ENCODE results near the gene HEXIM1.
"Not testable (repeated sequence)": the region's sequence is repeated elsewhere in the genome, so short reads cannot be mapped to it uniquely, and the experiment has no call there.

HEXIM1 gene

GRCh38 chr17:45123076-45123770 is 25.1 kb upstream of the HEXIM1 start:
- DNase-seq (ENCODE audit: low read depth), result no peak
- TF ChIP-seq, protein P1, sequence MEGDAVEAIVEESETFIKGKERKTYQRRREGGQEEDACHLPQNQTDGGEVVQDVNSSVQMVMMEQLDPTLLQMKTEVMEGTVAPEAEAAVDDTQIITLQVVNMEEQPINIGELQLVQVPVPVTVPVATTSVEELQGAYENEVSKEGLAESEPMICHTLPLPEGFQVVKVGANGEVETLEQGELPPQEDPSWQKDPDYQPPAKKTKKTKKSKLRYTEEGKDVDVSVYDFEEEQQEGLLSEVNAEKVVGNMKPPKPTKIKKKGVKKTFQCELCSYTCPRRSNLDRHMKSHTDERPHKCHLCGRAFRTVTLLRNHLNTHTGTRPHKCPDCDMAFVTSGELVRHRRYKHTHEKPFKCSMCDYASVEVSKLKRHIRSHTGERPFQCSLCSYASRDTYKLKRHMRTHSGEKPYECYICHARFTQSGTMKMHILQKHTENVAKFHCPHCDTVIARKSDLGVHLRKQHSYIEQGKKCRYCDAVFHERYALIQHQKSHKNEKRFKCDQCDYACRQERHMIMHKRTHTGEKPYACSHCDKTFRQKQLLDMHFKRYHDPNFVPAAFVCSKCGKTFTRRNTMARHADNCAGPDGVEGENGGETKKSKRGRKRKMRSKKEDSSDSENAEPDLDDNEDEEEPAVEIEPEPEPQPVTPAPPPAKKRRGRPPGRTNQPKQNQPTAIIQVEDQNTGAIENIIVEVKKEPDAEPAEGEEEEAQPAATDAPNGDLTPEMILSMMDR (IDR thresholded peaks at IDR 0.05; ENCODE audit: control insufficient read depth, insufficient read depth, low read depth, low read length, missing control alignments), result no peak
- no peak overlapping the region for H3K4me3 ChIP-seq (ENCODE audit: control insufficient read depth, low read depth, low read length)

DNA sequence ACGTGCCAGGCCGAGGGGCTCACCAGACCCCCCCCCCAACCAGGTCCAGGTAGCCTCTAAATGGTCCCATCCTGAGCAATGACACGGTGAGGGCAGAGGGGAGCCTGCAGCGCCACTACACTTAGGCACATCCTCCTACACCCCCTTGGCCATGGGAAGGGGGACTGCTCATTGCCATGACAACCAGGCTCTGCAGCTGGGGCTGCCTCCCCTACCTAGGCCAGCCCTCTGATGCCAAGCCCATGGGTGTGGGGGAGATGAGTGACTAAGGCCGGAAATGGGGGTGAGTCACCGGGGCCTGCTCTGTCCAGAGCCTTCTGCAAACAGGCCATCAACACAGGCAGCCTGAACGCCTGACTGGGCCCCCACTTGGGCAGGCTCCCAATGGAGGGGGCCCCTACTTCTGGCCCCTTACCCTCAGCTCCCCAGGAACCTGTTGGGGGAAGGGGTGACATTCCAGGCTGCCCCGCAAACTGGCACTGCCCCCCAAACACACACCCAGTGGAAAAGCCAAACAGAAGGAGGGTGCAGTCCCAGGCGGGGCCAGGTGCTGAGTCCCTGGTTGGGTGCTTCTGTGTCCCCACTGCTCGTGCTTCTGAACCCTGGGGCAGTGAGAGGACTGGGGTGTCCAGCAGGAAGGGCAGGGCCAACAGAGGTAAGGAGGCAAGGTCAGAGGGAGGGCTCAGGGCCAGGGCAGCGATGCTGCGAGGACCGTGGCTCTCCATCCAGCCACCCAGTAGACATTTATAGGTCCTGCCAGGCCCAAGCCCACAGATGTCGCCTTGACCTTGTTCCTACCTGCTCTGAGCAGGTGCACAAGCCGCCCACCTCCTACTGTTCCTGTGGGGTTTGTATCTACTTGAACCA is 24.1 kb upstream of the HEXIM1 start:
- no peak for DNase-seq (ENCODE audit: low read depth)
- TF ChIP-seq, protein P1 (IDR thresholded peaks at IDR 0.05; ENCODE audit: control insufficient read depth, insufficient read depth, low read depth, low read length, missing control alignments), result no peak
- no peak overlapping the region for H3K4me3 ChIP-seq (ENCODE audit: control insufficient read depth, low read depth, low read length)

DNA sequence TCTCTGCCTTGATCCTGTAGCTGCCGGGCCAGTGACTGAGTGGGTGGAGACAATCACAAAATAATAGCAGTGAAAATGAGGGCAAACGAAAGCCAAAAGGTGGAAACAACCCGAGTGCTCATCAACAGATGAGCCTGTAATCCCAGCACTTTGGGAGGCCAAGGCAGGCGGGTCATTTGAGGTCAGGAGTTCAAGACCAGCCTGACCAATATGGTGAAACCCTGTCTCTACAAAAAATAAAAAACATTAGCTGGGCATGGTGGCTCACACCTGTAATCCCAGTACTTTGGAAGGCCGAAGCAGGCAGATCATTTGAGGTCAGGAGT is 23.5 kb upstream of the HEXIM1 start:
- not testable (repeated sequence) for DNase-seq (ENCODE audit: low read depth); H3K4me3 ChIP-seq (ENCODE audit: control insufficient read depth, low read depth, low read length)

GRCh38 chr17:45125509-45125908 is 22.8 kb upstream of the HEXIM1 start:
- H3K4me3 ChIP-seq (ENCODE audit: control insufficient read depth, low read depth, low read length), result no peak overlapping the region
- TF ChIP-seq, protein P1 (IDR thresholded peaks at IDR 0.05; ENCODE audit: control insufficient read depth, insufficient read depth, low read depth, low read length, missing control alignments), result no peak
- DNase-seq (ENCODE audit: low read depth), result no peak

DNA sequence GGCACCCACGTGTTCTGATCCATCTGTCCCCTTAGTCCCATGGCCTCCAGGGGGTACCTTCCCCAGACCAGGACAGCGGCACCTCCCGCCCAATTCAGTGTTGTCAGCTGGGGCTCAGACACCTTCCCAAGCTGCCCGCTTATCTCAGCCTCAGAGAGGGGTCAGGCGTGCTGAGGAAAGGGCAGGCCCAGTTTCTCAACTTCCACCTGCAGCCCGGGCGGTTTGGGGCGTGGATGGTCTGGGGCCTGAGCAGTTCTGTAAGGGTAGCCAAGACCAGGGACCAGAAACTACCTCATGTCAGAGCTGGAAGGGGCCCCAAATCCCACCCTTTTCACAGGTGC is 21.1 kb upstream of the HEXIM1 start:
- no peak for DNase-seq (ENCODE audit: low read depth)
- TF ChIP-seq, protein P1 (IDR thresholded peaks at IDR 0.05; ENCODE audit: control insufficient read depth, insufficient read depth, low read depth, low read length, missing control alignments), result no peak
- no peak overlapping the region for H3K4me3 ChIP-seq (ENCODE audit: control insufficient read depth, low read depth, low read length)

DNA sequence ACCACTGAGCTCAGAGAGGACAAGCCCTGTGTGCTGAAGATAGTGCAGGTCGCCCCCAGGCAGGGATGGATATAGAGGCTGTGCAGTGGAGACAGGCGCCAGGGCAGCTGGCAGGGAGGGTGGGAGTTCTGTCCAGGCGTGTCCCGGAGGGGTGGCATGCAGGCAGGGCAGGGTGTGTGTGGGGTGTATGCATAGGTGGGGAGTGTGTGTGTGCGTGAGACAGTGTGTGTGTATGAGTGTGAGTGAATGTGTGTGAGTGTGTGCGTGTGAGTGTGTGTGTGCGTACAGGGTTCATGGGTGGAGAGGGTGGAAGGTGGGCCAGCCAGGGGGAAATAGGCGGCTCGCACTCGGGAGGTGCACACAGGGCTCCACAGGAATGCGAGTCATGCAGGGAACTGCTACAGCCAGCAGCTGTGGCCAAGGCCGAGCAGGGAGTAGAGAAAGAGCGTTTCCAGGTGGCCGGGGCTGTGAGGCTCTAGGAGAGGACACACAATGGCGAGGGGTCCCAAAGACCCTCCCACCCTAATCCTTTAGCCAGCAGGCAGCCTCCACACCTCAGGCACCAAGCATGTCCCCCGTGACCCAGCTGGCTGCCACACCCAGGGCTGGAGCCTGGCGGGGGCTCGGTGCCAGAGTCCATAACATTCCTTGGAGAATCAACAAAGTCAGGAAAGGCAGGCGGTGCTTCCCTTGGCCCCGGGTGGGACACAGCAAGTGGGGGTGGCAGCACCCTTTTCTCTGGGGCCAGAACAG is 20.6 kb upstream of the HEXIM1 start:
- DNase-seq (ENCODE audit: low read depth), result no peak
- H3K4me3 ChIP-seq (ENCODE audit: control insufficient read depth, low read depth, low read length), result no peak overlapping the region
- TF ChIP-seq, protein P1 (IDR thresholded peaks at IDR 0.05; ENCODE audit: control insufficient read depth, insufficient read depth, low read depth, low read length, missing control alignments), result no peak

DNA sequence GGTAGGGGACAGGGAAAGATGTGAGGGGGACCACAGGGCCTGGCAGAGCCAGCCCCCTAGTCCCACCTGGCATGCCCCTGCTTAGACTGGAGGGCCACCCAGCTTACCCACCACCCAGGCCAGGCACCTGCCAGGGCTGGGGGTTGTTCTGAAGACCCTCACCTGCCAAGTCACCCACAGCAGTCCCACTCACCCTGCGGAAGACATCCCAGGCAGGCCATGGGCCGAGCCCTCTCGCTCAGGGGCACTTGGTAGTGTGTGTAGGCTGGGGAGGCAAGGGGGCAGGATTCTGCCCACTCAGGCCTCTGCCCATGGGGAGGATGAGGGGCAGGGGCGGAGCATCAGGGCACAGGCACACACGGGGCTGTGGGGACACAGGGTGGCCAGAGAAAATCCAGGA is 19.9 kb upstream of the HEXIM1 start:
- TF ChIP-seq, protein P1 (IDR thresholded peaks at IDR 0.05; ENCODE audit: control insufficient read depth, insufficient read depth, low read depth, low read length, missing control alignments), result no peak
- H3K4me3 ChIP-seq (ENCODE audit: control insufficient read depth, low read depth, low read length), result no peak overlapping the region
- no peak for DNase-seq (ENCODE audit: low read depth)
